T-helper 22 cell (primary cell): ENCODE data around the gene RAD51B.

ENCODE experiments used
- DNase-seq: peaks from one replicate; pipeline ENCODE4 v3.0.0-alpha.2; 2020; ENCODE audit warnings: low read depth

Gene RAD51B

DNA sequence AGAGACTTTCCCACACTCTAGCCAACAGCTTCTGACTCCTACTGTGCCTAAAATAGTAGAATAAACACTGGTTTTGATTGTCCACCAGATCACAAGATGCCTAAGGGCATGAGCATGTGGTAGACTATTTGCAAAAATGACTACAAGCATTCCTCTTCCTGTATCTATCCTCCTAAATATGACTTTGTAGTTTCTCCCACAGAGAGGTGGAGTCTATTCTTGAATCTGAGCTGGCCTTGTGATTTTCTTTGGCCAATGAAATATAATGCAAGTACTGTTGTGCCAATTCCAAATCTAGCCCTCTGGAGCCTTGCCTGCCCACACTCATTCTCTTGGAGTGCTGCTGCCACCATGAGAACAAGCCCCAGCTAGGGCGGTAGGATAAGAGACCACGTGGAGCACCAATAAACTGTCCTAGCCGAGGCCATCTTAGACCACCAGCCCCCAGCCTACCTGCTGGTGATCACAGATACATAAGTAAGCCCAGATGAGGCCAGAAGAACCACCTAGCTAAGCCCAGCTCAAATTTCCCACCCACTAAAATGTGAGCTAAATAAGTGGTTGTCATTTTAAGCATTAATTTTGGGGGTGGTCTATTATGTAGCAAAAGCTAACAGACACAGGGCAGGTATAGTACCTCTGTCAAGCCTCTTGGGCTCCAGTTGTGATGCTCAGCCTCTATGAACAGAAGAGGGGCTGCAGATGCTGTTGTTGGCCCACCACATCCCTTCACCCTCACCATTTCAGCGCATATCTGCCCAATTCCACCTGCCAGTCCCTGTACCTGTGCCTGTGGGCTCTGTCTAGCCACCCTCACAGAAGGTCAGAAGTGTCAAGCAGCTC lies 955.4 kb downstream of the RAD51B start:
- DNase-seq: no peak

DNA sequence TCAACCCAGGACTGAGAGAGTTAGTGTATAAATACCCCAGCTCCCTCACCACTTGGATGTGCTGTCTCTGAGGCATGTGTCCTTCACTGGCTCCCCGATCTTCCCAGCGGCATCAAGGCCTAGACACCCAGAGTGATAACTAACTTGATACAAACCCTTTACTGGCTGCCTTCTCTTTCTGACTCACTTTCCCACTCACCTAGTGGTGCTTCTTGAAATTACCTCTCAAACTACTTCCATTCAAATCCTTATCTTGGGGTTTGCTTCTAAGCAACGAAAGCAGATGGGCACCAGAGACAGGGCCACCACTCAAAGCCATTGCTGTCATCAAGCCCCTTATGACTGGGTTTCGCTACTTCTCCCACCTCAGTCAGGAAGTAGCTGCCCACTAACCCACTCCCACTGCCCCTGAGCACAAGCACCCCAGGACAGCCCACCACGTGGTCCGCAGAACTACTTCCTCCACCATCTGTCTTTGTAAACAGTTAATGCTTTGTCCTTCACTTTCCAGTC lies 956.1 kb downstream of the RAD51B start:
- DNase-seq: no peak

DNA sequence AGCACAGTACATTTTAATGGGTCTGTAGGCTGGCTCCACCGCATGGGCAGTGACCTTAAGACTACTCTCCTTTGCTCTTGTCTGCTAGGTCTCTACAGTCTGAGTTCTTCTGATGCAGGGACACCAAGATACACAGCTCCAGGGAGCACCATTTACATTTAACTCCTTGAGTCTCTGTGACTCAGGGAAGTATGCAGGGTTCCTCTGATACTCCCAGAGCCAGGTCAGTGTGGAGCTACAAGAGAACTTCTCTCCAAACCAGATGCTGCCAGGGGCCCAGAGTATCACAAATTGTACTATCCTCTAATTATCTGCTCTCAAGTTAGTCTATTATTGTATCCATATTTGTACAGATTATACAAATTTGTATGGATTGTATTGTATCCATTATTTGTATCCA lies 958.1 kb downstream of the RAD51B start:
- no peak for DNase-seq
